Anterior cingulate cortex (tissue), 58 donors: ENCODE results near the gene ALG14.
"Not testable (repeated sequence)": the region's sequence is repeated elsewhere in the genome, so short reads cannot be mapped to it uniquely, and the experiment has no call there.

ENCODE experiments used
- DNase-seq, 58 donors: peaks; one replicate each; lab custom pipeline; 2025; lab: John Stamatoyannopoulos, UW

ALG14 gene

DNA sequence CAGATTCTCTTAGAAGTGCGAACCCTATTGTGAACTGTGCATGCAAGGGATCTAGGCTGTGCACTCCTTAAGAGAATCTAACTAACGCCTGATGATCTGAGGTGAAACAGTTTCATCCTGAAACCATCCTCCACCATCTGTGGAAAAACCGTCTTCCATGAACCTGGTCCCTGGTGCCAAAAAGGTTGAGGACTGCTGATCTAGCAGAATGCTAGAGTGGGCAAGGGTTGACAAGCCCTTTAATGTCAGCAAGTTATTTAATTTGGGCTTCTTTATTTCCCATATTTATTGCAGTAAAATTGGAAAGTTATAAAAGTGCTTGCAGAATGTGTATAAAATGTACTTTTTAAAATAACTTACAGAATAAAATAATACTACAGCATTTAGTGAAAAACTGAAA lies 26.4 kb downstream of the ALG14 start:
- DNase-seq, result no peak

DNA sequence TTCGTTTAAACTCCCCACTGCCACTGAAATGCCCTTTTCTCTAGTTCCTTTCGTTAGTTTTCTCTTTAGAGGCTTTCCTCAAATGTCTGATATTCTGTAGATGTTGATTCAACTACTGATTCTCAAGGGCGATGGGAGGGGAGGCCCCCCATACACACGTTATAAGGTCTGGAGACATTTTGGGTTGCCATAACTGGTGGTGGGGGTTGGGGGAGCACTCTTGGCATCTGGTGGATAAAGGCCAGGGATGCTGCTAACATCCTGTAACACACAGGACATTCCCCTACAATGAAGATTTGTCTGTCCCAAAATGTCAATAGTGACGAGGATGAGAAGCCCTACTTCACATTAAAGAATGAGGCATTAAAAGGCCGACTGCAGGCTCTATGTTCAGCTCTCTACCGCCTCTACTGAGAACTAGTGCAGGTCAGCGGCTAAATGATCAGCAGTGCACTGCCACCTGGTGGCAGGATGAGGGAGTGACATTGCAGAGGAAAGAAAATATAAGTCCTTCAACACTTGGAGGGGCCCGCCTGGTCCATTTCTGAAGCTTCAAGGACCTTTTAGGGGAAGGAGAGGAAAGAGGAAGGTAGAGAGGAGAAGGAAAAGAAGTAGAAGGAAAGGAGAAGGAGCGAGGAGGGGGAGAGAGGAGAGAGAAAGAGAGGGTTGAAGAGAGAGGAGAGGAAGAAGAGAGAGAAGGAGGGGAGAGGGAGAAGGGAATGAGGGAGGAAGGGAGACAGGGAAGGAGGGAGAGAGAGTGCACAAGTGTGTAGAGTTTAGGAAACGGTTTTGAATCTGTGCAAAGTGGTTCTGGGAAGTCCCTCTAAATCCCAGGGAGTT lies 29.4 kb downstream of the ALG14 start:
- DNase-seq, result peak in 56 of 58 donors; percentile 14 to 89 (median 68)

DNA sequence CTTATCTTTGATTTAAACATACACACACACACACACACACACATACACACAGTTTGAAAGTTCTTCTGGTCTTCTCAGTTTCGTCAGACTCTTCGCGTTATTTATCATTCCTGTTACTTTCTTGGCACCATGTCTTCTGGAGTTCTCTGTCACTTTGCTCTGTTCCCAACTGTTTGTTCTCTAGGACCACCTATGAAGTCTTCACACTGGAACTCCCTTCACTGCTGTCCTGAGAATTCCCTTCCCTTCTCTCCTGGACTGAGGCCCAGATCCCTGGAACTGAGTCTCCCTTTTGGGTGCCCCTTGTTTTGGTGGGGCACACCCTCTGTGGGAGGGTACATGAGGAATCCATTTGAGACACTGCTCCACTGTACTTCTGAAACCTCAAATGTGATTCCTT lies 30.5 kb downstream of the ALG14 start:
- no peak for DNase-seq

DNA sequence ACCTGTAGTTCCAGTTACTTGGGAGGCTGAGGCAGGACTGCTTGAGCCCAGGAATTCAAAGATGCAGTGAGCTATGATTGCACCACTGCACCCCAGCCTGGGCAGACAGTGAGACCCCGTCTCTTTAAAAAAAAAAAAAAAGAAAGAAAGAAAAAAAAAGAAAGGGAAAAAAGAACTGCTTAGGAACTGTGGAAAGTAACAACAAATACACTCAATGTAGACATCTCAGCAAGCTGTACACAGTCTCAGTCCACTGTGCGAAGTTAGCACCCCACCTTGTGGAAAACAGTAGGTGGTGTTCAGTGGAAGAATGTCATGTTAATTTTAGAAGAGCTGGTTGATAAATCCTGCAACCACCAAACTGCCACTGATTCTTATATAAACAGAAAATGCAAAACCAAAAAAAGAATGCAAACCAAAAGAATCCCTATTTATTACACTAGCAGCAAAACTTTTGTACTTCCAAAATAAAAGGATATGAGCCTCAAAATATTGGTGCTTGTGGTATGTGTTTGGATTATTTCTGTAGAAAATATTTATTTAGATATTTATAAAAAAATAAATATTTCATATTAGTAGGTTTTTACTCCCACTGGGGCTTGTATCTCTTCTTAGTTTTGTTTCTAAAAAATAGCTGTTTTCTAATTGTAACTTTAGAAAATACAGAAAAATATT lies 31.1 kb downstream of the ALG14 start:
- peak in 43 of 58 donors; percentile 2 to 84 (median 29) for DNase-seq

DNA sequence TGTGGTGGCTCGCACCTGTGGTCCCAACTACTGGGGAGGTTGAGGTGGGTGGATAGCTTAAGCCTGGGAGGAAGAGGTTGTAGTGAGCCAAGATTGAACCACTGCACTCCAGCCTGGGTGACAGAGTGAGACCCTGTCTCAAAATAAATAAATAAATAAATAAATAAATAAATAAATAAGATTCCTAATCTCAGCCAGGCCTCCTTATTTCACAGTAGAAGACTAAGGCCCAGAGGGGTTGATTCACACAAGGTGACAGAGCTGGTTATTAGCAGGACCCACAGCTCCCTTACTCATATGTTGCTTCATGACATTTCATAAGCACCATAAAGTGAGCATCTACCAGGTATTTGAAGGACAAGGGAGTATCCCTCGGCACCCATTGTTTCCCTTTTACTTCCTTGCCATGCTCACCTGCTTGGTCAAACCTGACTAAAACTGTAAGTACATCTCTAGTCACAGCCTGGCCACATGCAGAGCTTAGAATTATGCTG lies 32.7 kb downstream of the ALG14 start:
- no peak for DNase-seq

DNA sequence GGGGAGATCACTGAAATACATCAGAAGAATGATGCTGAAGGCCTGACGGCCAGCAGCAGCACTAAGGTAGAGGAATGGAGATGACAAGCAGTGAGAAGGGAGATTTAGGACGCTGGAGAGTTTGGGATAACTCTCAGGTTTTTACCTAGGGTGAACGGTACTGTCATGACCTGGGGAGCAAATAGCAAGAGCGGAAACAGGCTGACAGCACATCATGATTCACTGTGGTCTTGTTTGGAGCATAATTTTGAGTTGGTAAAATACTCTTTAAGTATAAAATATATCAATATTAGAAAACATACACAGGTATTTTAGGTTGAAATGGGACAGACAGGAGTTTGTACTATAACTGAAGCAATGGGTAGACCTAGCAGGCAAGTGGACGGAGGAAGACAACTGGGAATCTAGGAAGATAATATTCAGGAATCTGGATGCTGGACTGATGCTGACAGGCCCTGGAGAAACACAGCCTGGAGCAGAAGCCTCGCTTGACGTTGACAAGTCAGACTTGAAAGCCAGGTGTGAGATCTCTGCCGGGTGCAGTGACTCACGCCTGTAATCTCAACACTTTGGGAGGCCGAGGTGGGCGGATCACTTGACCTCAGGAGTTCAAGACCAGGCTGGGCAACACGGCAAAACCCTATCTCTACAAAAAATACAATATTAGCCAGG lies 33.3 kb downstream of the ALG14 start:
- DNase-seq, result no peak

DNA sequence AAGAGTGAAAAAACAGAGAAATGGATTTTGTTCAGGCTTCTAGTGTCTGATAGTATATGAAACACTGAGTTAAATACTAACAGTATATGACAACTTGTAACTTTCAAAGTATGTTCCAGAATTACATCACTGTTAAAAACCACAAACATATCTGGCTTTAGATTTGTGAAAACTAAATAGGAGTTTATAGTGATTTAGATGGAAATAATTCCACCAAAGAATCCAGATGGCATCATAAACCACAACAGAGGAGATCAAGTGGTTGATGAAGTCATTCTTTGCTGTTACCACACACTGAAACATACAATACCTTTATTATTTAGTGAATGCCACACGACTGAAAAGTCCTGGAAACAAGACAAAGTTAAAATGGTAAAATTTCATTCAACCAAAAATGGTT lies 37.2 kb downstream of the ALG14 start:
- no peak for DNase-seq

DNA sequence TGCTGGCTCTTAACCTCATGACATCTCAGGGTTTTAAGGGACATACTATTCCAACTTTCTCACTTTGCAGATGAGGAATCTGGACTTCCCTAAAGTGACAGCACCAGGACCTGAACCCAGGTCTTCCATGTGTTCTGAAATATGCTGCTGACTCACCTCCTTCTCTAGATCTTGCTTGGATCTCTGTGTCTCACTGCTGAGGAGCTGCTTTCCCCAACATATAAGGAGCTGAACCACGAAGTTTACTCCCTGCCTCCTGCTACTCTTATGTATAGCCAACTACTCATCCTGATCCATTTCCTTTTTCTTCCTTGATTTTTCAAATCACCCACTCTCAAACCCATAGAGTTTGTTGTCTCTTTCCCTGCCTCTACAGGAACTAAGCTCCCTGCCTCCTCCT lies 38.2 kb downstream of the ALG14 start:
- DNase-seq, result no peak

DNA sequence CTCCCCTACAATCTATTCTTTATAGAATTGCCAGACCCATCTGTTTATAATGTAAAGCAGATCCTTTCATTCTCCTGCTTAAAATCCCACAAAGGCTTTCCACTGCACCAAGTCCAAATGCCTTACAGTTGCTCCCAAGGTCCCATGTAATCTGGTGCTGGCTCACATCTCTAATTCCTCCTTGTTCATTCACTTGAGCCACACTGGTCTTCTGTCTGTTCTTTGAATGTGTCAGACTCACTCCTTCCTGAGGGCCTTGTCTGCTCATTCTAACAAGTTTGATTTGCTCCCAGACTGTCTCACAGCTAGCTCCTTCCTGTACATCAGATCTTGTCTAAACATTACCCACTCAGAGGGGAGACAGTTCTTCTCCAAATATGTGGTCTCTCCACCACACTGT lies 38.9 kb downstream of the ALG14 start:
- no peak for DNase-seq

DNA sequence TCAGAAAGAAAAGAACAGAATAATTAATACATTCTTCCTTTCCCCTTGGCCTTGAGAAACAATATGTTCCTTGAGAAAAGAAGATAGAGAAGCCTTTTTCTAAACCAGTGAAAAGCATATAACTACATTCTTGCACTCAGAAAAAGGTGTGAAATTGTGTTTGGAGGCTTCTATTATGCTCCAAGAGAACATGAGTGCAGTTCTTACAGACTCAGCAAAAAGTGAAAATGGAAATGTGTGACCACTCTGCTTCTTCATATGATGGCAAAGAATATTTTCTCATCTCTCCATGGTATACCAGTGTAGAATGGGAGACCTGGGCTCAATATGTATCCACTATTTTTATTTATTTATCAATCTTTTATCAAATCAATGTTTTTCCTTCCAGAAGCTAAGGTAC lies 43.2 kb downstream of the ALG14 start:
- no peak for DNase-seq

DNA sequence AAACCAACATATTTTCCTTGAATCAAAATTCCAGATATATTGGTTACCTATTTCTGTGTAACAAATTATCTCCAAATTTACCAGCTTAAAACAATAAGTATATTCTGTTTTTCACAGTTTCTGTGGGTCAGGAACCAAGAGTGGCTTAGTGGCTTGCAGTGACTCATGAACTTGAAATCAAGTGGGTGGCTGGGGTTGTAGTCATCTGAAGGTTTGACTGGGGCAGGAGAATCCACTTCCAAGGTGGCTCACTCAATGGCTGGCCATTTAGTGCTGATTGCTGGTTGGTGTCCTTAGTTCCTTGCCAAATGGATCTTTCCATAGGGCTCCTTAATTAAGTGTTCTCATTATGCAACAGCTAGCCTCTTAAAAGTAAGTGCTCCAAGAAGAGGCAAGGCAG lies 43.8 kb downstream of the ALG14 start:
- DNase-seq, result no peak

DNA sequence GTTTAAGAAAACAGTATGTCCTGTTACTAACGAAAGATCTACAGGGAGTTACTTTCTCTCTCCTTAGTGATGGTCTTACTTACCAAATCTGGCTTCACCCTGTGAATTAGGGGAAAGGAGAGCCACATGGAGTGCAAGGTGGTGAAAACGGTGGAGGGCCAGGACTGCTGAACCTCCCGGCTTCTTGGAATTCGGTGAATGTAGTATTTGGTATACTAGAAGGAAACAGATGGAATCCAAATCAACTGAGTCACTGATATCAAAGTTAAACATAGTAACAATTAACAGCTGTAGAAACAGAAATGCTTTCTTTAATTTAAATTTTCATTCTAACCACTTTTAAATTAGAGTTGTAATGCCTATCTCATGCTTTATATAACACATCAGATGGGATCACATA lies 45.7 kb downstream of the ALG14 start:
- no peak for DNase-seq

DNA sequence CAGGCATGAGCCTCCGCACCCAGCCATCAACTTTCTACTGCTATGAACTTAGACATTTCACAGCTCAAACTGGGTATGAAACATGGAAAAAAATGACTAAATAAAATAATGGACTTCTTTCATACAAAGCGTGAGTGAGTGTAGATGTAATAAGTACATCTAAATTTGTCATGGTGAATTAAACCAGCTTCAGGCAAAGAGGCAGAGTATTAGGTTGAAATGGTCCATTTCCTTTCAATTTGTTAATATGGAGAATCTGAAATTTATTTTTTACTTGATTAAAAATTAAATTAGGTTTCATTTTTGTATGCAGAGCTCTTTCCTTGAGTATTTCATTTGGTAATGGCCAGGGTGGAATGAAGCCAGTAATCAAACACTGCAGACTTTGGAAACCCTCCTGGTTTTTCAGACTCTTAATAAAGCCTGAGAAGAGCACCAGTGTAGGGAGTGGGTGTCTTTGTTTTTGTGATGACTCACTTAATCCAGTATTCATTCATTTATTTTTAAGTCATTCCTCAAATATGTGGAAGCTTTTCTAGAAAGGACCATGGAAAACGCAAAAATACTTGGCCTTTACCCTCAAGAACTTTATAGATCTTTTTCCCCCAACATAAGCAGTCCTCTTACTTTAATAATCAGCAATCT lies 49.2 kb downstream of the ALG14 start:
- DNase-seq, result peak in 1 of 58 donors; percentile 12

DNA sequence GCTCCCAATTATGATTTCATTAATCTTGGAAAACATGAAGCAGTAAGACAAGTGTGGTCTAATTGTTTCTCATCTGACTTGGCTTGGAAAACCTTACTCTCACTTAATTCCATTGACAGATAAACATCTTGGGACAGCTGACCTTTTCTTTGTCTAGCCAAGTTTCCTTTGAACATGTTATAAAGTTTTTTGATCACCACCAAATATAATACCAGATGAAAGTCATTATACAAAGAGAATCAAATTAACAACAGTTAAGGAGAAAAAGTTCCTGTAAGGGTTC lies 50.2 kb downstream of the ALG14 start:
- no peak for DNase-seq

DNA sequence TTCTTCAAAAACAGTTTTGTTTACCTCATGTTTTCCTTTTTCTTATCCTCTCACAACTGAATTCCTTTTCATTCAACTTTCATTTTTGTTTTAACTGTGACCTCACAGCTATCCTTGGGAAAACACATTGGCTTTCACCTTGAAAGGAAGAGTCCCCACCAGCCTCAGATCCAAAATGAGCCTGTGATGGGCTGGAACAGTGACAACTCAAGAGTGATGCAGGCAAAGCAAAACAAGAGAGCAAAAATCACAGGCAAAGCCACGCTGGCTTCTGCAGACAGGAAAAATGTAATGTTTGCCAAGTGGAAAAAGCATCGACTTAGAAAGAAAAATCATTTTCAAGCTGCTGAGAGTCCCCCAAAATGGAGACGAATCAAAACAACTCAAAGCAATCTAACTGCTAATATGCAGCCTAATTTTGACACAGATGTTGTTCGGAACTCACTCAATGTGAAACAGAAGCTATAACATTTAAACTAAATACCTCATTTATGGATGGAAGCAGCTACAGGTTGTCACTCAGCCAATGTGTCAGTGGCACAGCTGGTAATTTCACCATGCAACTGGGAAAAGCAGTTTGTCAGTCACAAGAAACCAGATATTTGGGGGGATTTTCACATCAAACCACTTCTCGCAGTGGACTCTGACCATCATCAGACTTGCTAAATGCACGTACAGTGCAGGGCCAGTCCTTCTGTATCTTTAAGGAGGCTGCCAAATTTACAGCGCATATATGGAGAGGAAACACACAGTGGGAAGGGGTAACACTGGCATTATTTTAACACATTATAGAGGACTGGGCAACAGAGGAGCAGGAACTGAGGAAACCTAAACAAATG lies 50.7 kb downstream of the ALG14 start:
- DNase-seq, result peak in 21 of 58 donors; percentile 5 to 51 (median 18)

DNA sequence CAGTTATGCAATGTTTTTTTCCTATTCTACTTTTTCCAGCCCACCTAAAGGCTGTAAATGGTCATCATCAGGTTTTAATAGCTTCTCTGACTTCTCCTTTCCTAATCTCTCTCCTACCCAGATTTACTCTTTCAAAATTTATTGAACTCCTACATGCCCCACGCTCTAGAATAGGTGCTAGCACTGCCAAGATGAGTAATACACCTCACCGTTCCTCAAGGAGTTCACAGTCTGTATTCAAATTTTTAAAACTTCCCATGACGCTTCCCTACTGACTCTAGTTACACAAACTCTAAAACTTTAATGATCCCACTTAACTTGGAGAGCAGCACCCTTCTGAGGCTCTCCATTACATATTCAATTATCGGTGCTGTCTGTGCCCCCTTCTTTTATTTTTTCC lies 51.6 kb downstream of the ALG14 start:
- DNase-seq, result no peak

DNA sequence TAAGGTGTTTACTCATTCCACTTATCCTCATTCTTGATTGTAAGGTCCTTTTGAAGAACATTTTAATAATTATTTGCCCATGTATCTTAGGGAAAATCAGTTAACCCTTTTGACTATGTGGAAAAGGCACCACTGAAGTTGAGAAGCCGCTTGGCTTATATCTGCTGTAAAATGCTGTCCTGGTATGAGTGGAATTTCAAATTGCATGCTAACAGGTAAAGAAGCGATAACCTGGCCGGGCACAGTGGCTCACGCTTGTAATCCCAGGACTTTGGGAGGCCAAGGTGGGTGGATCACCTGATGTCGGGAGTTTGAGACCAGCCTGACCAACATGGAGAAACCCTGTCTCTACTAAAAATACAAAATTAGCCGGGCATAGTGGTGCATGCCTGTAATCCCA lies 53.3 kb downstream of the ALG14 start:
- DNase-seq, result not testable (repeated sequence)

DNA sequence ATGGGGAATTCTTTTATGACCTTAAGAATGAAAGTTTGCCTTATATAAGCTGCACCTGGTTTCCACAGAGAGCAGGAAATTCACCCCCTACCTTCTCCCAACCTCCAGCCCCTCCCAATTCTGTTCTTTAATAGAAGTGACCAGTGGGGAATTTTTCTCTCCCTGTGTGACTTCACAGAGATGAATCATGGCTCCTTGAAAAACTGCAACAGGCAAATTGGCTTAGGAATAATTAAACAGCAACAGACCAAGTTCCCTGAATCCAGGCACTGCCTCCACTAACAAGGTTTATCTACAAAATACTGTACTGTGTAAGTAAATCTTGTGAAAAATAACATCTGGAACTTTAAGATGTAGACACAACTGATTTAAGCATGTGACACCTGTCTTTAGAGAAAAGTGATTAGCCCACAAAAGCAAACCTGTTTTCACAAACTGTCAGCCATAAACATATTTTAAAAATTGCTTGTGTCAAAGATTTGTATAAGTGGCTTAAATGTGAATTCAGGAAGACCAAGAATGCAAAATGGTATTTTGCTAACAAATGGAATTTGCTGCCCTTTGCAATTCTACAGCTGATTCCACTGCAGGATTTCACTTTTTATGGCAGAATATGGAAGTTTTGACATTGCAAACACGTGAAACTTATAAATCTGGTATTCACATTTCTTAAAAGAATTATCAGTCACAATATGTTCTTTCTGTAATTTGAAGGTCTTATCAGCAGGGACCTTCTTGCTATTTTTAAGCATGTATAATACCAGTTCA lies 54.0 kb downstream of the ALG14 start:
- DNase-seq, result no peak

DNA sequence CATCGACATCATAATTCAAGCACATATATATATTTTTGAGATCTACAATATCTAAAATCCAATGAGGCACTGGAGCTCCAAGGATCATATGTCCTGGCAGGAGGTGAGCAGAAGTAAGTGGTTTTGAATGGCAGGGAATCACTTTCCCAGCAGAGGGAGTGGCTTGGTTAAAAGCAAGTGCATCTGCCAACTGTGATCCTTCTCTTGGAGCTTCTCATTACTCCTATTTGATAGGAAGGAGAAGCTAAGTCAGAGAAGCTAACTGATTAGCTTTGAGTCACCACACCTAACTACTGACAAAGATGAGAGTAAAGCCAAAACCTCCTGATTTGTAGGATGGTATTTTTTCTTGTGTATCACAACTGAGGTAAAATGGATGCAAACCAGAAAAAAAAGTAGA lies 55.0 kb downstream of the ALG14 start:
- DNase-seq, result no peak
